Smooth muscle cell (in vitro differentiated cells): ENCODE data around the gene ARHGEF38. TPM values are rescaled to one million over a fixed set of nuclear protein-coding genes. Genes with fewer than 3 reads are reported as not detected.

ENCODE experiments used
- DNase-seq: peaks from one replicate; lab custom pipeline; 2025; ENCODE audit not compliant: unreplicated experiment; lab: John Stamatoyannopoulos, UW
- H2AFZ ChIP-seq: fragments of 200-600 bp; sonication (generic); 2 replicates; pipeline ENCODE4 v1.6.0; 2016; ENCODE audit warnings: antibody characterized with exemption, low read depth, mild to moderate bottlenecking
- H3F3A ChIP-seq: fragments of 200-600 bp; sonication (generic); 2 replicates; pipeline ENCODE4 v1.6.0; 2017; ENCODE audit warnings: antibody characterized with exemption, low read depth
- H3K27ac ChIP-seq: fragments of 200-600 bp; sonication (generic); 2 replicates; pipeline ENCODE4 v1.5.1; 2016; ENCODE audit warnings: low read depth, mild to moderate bottlenecking
- H3K27me3 ChIP-seq: fragments of 200-600 bp; sonication (generic); 2 replicates; pipeline ENCODE4 v1.6.1; 2016; ENCODE audit warnings: low read depth, mild to moderate bottlenecking
- H3K36me3 ChIP-seq: fragments of 200-600 bp; sonication (generic); 2 replicates; pipeline ENCODE4 v1.5.1; 2016; ENCODE audit warnings: low read depth
- H3K4me1 ChIP-seq: fragments of 200-600 bp; sonication (generic); 2 replicates; pipeline ENCODE4 v1.5.1; 2016; ENCODE audit warnings: low read depth
- H3K4me2 ChIP-seq: fragments of 200-600 bp; sonication (generic); 2 replicates; pipeline ENCODE4 v1.6.0; 2016; ENCODE audit warnings: mild to moderate bottlenecking
- H3K4me3 ChIP-seq: fragments of 200-600 bp; sonication (generic); 2 replicates; pipeline ENCODE4 v1.5.1; 2016; ENCODE audit warnings: mild to moderate bottlenecking
- H3K79me2 ChIP-seq: fragments of 200-600 bp; sonication (generic); 2 replicates; pipeline ENCODE4 v1.6.0; 2016; ENCODE audit warnings: low read depth, mild to moderate bottlenecking
- H3K9ac ChIP-seq: fragments of 200-600 bp; sonication (generic); 2 replicates; pipeline ENCODE4 v1.6.0; 2016; ENCODE audit warnings: low read depth
- H3K9me3 ChIP-seq: fragments of 200-600 bp; sonication (generic); replicated peaks from 2 replicates; pipeline ENCODE4 v1.5.1; 2016; ENCODE audit warnings: low read depth
- H4K20me1 ChIP-seq: fragments of 200-600 bp; sonication (generic); 2 replicates; pipeline ENCODE4 v1.6.0; 2016; ENCODE audit warnings: low read depth
- WGBS: methylation state at CpG from one replicate; pipeline ENCODE4 v1.1.7; 2016; ENCODE audit warnings: low lambda C conversion rate; 5-methylcytosine and 5-hydroxymethylcytosine counted together
- polyA plus RNA-seq: library from polyadenylated mRNA; unstranded; fragments of >200 nt; fragmentation: Nextera tagmentation; extraction: Ambion mirVana; gene quantifications from 2 replicates; pipeline ENCODE4 v1.2.1, GENCODE V29; 2016
- total RNA-seq: library from RNA; depleted of rRNA; stranded (reverse); fragments of >200 nt; gene quantifications from 2 replicates; pipeline ENCODE4 v1.2.3, GENCODE V29; 2014
- TF ChIP-seq, protein P1 (sequence below): fragments of 200-600 bp; sonication (generic); IDR thresholded peaks from 2 replicates; pipeline ENCODE4 v1.5.1; 2017; ENCODE audit warnings: borderline replicate concordance, mild to moderate bottlenecking, antibody characterized with exemption; ENCODE audit not compliant: insufficient read depth, poor library complexity, severe bottlenecking

ARHGEF38 gene
- total and polyA plus RNA-seq, 2 experiments from 2014 or later = 0.24 TPM; not detected in 1

DNA sequence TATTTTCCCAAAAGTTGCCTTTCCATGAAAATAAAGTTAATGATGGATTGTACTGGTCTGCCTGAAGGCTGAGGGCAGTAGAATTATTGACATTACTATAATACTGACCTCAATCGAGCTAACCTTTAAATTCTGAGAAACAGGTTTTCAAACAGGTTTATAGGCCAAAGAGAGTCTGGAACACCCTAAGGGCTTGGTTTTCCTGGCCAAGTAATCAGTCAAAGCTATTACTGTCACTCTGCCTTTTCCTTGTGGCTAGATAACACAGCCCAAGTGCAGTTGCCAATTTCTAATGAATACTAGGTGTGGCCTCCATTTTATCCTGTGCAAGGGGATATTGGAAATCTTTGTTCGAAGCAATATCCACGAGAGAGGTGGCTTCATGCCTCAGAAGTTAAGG is 80.8 kb downstream of the ARHGEF38 start:
- H3K4me3 ChIP-seq = no peak overlapping the region
- H3K36me3 ChIP-seq = no peaks in the 10 kb centered on the region
- no peak overlapping the region for H3K9ac ChIP-seq
- H3F3A ChIP-seq = no peaks in the 10 kb centered on the region
- no peak for DNase-seq
- whole genome bisulfite sequencing = 57% methylated on average over 3 of the region's 3 CpGs
- H2AFZ ChIP-seq = no peak overlapping the region
- H3K9me3 ChIP-seq = no peaks in the 10 kb centered on the region
- TF ChIP-seq, protein P1, sequence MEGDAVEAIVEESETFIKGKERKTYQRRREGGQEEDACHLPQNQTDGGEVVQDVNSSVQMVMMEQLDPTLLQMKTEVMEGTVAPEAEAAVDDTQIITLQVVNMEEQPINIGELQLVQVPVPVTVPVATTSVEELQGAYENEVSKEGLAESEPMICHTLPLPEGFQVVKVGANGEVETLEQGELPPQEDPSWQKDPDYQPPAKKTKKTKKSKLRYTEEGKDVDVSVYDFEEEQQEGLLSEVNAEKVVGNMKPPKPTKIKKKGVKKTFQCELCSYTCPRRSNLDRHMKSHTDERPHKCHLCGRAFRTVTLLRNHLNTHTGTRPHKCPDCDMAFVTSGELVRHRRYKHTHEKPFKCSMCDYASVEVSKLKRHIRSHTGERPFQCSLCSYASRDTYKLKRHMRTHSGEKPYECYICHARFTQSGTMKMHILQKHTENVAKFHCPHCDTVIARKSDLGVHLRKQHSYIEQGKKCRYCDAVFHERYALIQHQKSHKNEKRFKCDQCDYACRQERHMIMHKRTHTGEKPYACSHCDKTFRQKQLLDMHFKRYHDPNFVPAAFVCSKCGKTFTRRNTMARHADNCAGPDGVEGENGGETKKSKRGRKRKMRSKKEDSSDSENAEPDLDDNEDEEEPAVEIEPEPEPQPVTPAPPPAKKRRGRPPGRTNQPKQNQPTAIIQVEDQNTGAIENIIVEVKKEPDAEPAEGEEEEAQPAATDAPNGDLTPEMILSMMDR = no peak
- peaks cover 4% of the 10 kb centered on the region for H3K4me1 ChIP-seq
- H3K27me3 ChIP-seq = peaks cover 7% of the 10 kb centered on the region
- no peaks in the 10 kb centered on the region for H4K20me1 ChIP-seq
- H3K79me2 ChIP-seq = no peaks in the 10 kb centered on the region
- no peak overlapping the region for H3K27ac ChIP-seq
- H3K4me2 ChIP-seq = no peak overlapping the region

DNA sequence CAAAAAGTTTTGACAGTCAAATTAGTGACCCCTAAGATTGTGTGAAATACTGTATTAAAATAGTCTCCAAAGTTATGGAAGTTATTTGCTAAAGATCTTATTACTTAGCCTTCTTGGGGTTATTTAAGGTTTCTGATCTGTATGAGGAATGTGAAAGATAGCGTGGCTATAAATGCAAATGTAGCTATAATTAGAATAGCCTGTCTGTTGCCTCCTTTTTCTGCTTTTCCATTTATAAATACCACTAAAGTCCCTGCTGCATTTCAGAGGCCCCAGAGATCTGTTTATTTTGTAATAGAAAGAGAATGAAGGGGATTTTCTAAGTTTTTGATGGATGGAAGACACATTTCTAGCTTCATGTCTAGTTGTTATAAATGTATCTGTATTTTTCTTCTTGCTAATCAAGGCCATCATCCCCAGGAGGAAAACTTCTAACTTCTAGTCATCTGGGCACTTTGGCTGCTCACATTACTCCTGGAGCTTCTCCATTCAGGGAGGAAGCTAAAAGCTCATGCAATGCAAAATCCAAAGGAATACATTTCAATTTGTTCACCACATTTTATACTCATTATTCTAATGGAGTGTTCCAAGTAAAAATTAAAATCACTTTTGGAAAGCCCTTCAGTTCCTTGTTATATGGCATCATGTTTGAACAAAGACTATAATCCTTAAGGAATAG is 82.1 kb downstream of the ARHGEF38 start:
- H3K27me3 ChIP-seq = no peaks in the 10 kb centered on the region
- H3K9ac ChIP-seq = no peak overlapping the region
- no peaks in the 10 kb centered on the region for H3K79me2 ChIP-seq
- 31% methylated on average over 1 of the region's 1 CpG for WGBS
- H2AFZ ChIP-seq = peak overlapping the region; percentile 40
- TF ChIP-seq, protein P1 = no peak
- no peaks in the 10 kb centered on the region for H3K36me3 ChIP-seq
- no peaks in the 10 kb centered on the region for H3F3A ChIP-seq
- no peak for DNase-seq
- no peaks in the 10 kb centered on the region for H4K20me1 ChIP-seq
- H3K4me1 ChIP-seq = peaks cover 4% of the 10 kb centered on the region
- no peak overlapping the region for H3K27ac ChIP-seq
- H3K4me3 ChIP-seq = no peak overlapping the region
- H3K9me3 ChIP-seq = no peaks in the 10 kb centered on the region
- H3K4me2 ChIP-seq = no peak overlapping the region

DNA sequence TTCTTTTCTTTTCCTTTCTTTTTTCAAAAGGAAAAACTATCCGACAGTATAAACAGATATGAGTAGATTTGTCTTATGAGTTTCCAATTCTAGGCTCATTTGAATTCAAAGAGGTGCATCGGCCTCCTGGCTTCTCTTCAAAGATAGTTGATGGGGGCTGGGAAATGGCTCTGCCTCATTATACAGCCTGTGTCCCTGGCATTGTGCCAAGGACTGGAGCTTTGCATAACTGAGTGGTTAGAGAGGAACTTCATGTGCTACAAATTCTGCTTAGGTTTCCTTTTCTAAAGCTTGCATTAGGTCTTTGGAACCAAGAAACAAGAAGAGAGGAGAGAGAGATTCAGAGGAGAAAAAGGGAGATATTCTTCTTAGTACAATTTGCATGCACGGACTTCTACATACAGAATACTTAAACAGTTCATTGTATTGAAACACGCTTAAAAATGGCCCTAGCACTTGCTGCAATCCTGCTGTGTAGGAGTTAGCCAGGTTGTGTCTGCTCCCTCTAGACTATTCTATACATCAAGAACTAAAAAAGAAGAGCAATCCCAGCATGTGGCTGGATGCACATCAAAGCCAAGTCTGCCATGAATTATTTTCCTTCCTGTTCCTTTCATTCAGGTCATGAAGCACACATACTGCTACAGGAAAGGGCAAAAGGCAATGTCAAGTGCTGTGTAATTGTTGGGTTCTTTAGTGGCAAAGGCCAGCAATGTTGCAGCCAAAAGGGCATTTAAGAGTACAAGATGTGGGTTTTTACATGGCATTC is 85.2 kb downstream of the ARHGEF38 start:
- Histone ChIP-seq H3F3A (no peaks in the 10 kb centered on the region), H3K4me3 (no peak overlapping the region), H3K79me2 (no peaks in the 10 kb centered on the region), H3K4me1 (peaks cover 4% of the 10 kb centered on the region), H3K27ac (no peak overlapping the region), H3K4me2 (no peak overlapping the region), H3K9ac (no peak overlapping the region), H3K27me3 (no peaks in the 10 kb centered on the region), H4K20me1 (no peaks in the 10 kb centered on the region), H2AFZ (no peak overlapping the region), H3K9me3 (no peaks in the 10 kb centered on the region), H3K36me3 (no peaks in the 10 kb centered on the region)
- TF ChIP-seq, protein P1 = no peak
- WGBS = 73% methylated on average over 4 of the region's 4 CpGs
- no peak for DNase-seq
